Glutamatergic neuron (in vitro differentiated cells): ENCODE results near the gene RPAP2. TPM values are rescaled to one million over a fixed set of nuclear protein-coding genes. Genes with fewer than 3 reads are reported as not detected.
"Not testable (repeated sequence)": the region's sequence is repeated elsewhere in the genome, so short reads cannot be mapped to it uniquely, and the experiment has no call there.

ENCODE experiments used
- DNase-seq: peaks from one replicate; pipeline ENCODE4 v3.0.0; 2022
- H3K27ac Mint-ChIP-seq: one replicate; pipeline ENCODE4 v1.8.0; 2020; ENCODE audit warnings: mild to moderate bottlenecking, mixed read lengths, inconsistent platforms; ENCODE audit not compliant: unreplicated experiment
- H3K27me3 Mint-ChIP-seq: one replicate; pipeline ENCODE4 v1.8.0; 2020; ENCODE audit warnings: mild to moderate bottlenecking, moderate library complexity, mixed read lengths, inconsistent platforms; ENCODE audit not compliant: unreplicated experiment
- H3K36me3 Mint-ChIP-seq: one replicate; pipeline ENCODE4 v1.8.0; 2020; ENCODE audit warnings: mild to moderate bottlenecking, mixed read lengths, inconsistent platforms; ENCODE audit not compliant: unreplicated experiment
- H3K4me1 Mint-ChIP-seq: one replicate; pipeline ENCODE4 v1.8.0; 2020; ENCODE audit warnings: mild to moderate bottlenecking, low read depth, mixed read lengths, inconsistent platforms; ENCODE audit not compliant: unreplicated experiment
- H3K4me3 Mint-ChIP-seq: one replicate; pipeline ENCODE4 v1.8.0; 2020; ENCODE audit warnings: mild to moderate bottlenecking, mixed read lengths, inconsistent platforms; ENCODE audit not compliant: unreplicated experiment
- H3K9me3 Mint-ChIP-seq: one replicate; pipeline ENCODE4 v1.8.0; 2020; ENCODE audit warnings: mild to moderate bottlenecking, moderate library complexity, mixed read lengths, inconsistent platforms; ENCODE audit not compliant: unreplicated experiment
- CTCF ChIP-seq: fragments of 200-600 bp; sonication (generic); IDR thresholded peaks from one replicate; pipeline ENCODE4 v1.5.0; 2021; ENCODE audit not compliant: partially characterized antibody, unreplicated experiment
- total RNA-seq: library from RNA; stranded (reverse); fragmentation: NEBNext Ultra II Directional; extraction: Animal tissue kit (Norgen Biotek cat#: 25700); gene quantifications from one replicate; pipeline ENCODE4 v1.2.1, GENCODE V29; 2021; ENCODE audit not compliant: unreplicated experiment

The RPAP2 gene
- total RNA-seq, 1 donor from 2014 or later, result 26.4 TPM

DNA sequence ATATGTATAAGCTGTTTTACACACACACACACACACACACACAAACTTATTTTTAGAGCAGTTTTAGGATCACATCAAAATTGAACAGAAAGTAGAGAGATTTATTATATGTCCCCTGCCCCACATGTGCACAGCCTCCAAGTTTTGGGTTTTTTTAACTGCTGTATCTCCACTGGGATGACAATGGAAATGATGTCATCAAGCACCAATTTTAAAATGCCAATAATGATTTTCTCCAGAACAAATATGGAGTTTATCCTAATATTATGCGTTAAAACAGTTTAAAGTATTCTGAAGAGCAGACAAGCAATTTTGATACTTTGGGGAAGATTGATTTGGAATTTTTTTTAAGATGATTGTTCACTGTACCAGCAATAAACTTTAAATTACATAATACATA, 131.2 kb downstream of the RPAP2 start:
- no peak for DNase-seq
- H3K27ac Mint-ChIP-seq, result no peak overlapping the region
- no peak overlapping the region for H3K4me3 Mint-ChIP-seq
- H3K9me3 Mint-ChIP-seq, result no peaks in the 10 kb centered on the region
- no peak for TF ChIP-seq CTCF
- H3K4me1 Mint-ChIP-seq, result no peaks in the 10 kb centered on the region
- H3K27me3 Mint-ChIP-seq, result peaks cover 2% of the 10 kb centered on the region
- H3K36me3 Mint-ChIP-seq, result no peaks in the 10 kb centered on the region

- DNase-seq, H3K4me3 Mint-ChIP-seq, H3K9me3 Mint-ChIP-seq, H3K27me3 Mint-ChIP-seq, H3K36me3 Mint-ChIP-seq, H3K27ac Mint-ChIP-seq, H3K4me1 Mint-ChIP-seq: not testable (repeated sequence)
Measured at GRCh38 chr1:92434572-92434971, 135.7 kb downstream of the RPAP2 start.

DNA sequence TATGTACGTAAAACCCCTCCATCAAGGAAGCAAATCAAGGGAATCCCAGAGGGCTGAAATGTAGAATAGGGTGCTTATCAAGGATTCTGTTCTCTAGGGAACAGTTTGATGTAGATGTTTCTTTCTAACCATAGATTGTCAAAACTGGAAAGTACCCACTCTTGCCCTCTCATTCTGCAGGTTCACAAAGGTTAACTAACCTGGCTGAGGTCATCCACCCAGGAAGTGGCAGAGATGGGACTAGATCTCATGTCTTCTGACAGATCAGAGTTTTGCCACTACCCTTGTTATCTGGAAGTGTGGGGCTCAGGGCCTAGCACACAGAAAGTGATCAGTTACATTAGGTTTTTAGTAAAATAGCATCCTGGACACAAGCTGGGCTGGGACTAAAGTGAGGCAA, 140.4 kb downstream of the RPAP2 start:
- Mint-ChIP-seq H3K27me3 (no peaks in the 10 kb centered on the region), H3K4me1 (peaks cover 6% of the 10 kb centered on the region), H3K4me3 (no peak overlapping the region), H3K36me3 (no peaks in the 10 kb centered on the region), H3K9me3 (peaks cover 3% of the 10 kb centered on the region), H3K27ac (no peak overlapping the region)
- DNase-seq, result no peak
- TF ChIP-seq CTCF, result no peak

DNA sequence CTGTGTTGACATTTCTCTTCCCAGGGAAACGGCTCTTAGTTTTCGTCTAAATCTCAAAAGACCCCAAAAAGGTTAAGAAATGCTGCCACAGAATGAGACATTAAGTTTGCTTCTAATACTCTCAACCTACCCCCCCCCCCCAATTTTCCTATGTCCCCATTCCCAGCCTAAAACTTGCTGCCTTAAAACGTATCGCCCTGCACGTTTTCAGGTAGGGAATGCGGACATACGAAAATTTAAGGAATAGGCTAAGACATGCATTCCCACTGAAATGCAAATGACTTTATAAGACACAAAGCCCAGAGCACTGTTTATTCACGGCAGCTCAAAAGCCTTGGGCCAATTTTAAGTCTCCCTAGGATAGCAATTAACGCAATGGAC, 142.4 kb downstream of the RPAP2 start:
- Mint-ChIP-seq H3K27me3 (no peaks in the 10 kb centered on the region), H3K36me3 (no peaks in the 10 kb centered on the region), H3K9me3 (peaks cover 3% of the 10 kb centered on the region), H3K4me1 (peaks cover 6% of the 10 kb centered on the region), H3K27ac (peak overlapping the region; percentile 72), H3K4me3 (peak overlapping the region; percentile 78)
- TF ChIP-seq CTCF, result no peak
- no peak for DNase-seq

DNA sequence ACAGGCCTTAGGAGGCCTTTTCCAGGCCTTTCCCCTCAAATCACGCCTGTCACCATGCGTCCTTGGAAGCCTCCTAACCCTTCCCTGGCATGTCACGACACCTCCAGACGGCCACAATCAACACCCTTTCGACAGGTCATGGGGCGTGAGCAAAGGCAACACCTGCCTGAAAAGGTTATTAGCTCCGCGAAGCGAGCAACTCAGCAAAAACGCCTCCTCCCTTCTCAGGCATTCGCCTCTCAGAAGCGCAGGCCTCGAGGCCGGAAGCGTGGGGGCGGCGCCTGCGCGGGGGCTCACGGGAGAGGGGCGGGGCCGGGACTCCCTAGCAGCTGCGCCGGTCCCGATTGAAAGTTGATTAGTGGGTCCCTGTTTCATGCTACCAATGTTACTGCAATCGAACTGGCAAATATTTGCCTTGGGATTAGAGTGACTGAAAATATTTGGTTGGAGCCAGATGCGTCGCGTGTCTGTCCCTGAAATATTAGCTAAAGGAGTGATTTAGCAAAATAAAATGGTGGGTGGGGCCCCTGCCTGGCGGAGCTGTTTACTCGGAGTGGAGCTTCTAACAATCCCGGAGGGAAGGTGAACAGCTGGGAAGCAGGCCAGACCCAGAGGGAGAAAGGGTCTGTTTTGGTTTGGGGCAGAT, 143.0 kb downstream of the RPAP2 start:
- H3K27ac Mint-ChIP-seq, result peak overlapping the region; percentile 86
- H3K36me3 Mint-ChIP-seq, result no peaks in the 10 kb centered on the region
- peak; percentile 65 for DNase-seq
- peaks cover 6% of the 10 kb centered on the region for H3K4me1 Mint-ChIP-seq
- no peaks in the 10 kb centered on the region for H3K27me3 Mint-ChIP-seq
- TF ChIP-seq CTCF, result no peak
- H3K9me3 Mint-ChIP-seq, result peaks cover 3% of the 10 kb centered on the region
- peak overlapping the region; percentile 78 for H3K4me3 Mint-ChIP-seq
